ENCODE results near the gene FBXO41. TPM values are rescaled to one million over a fixed set of nuclear protein-coding genes. Genes with fewer than 3 reads are reported as not detected.

The FBXO41 gene
- total RNA-seq, 2 experiments from 2014 or later, result 27.7 to 29.5 TPM

DNA sequence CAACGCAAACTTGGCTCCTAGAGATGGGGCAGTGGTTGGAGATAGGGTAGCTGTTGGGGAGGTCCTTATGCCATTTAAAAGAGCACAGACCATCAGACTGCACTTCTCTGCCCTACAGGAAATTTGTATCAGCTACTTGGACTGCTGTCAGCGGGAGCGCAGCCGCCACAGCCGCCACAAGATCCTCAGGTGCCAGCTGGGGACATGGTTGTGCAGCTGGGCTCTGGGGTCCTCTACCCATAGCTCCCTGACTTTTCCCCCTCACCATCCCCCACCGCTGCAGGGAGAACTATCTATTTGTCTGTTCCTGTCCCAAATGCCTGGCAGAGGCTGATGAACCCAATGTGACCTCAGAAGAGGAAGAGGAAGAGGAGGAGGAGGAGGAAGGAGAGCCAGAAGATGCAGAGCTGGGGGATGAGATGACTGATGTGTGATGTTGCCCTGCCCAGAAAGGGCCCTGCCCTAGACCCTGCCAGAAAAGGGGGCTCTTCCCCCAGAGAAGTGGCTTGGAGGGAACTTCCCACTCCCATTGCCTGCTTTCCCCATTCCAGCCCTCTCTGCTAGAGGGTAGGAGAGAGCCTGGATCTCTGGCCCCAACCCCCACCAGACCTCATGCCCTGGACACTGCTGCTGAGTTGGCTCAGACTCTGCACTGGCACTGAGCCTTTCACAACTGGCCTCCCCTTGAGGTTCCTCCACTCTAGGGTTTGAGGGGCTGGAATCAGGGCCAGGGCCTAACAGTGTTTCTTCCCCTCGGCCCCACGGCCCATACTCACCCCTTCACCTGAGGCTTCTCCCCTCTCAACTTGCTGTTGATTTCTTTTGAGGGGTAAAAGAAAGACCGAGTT, 58.5 kb downstream of the FBXO41 start:
- peaks cover 2% of the 10 kb centered on the region for H3K4me1 Mint-ChIP-seq
- no peak overlapping the region for H3K4me3 Mint-ChIP-seq
- H3K27ac Mint-ChIP-seq, result no peak overlapping the region
- peaks cover 34% of the 10 kb centered on the region for H3K36me3 Mint-ChIP-seq (ENCODE audit: low read depth)
- no peak for ATAC-seq
- no peaks in the 10 kb centered on the region for H3K27me3 Mint-ChIP-seq
- intact Hi-C loops (cut with DNase I, micrococcal nuclease), result no loop called here
- DNase-seq, result no peak
- H3K9me3 Mint-ChIP-seq (ENCODE audit: low read depth), result no peaks in the 10 kb centered on the region
- CTCF ChIA-PET, result interaction anchor here (1.8 kb wide), 1 partner anchor 13 kb away, joined by 7 read pairs; no protein-coding TSS in a partner anchor
- POLR2A ChIA-PET, result interaction anchor here (0.6 kb wide), 1 partner anchor 338 kb away, joined by 3 read pairs; no protein-coding TSS in a partner anchor

DNA sequence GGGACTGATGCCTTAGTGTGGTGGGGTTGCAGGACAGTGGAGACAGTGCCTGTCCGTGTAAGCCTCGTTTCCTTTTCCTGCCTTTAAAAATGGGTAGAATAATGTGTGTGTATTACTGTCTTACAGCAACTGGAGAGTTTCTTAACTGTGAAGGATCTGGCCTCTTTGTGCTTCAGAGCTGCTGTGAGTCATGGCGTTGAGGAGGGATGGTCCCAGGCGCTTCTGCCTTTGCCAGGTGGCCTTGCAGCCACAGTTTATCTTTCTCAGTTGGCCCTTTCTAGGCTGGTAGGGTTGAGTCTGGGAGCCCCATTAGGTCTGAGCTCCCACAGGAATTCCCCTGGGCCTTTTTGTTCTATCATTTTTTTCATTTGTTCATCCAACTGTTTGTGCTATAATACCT, 60.5 kb downstream of the FBXO41 start:
- intact Hi-C loops (cut with DNase I, micrococcal nuclease), result no loop called here
- CTCF ChIA-PET, result interaction anchor here (0.6 to 0.8 kb wide), 2 partner anchors 136 to 247 kb away, joined by 3 read pairs; no protein-coding TSS in a partner anchor
- Mint-ChIP-seq H3K4me3 (no peak overlapping the region), H3K27me3 (no peaks in the 10 kb centered on the region), H3K27ac (no peak overlapping the region), H3K36me3 (ENCODE audit: low read depth) (peaks cover 36% of the 10 kb centered on the region), H3K4me1 (no peaks in the 10 kb centered on the region), H3K9me3 (ENCODE audit: low read depth) (no peaks in the 10 kb centered on the region)
- POLR2A ChIA-PET, result interaction anchor here (0.7 kb wide), 1 partner anchor 270 kb away, joined by 3 read pairs; no protein-coding TSS in a partner anchor
- DNase-seq, result no peak
- no peak for ATAC-seq

DNA sequence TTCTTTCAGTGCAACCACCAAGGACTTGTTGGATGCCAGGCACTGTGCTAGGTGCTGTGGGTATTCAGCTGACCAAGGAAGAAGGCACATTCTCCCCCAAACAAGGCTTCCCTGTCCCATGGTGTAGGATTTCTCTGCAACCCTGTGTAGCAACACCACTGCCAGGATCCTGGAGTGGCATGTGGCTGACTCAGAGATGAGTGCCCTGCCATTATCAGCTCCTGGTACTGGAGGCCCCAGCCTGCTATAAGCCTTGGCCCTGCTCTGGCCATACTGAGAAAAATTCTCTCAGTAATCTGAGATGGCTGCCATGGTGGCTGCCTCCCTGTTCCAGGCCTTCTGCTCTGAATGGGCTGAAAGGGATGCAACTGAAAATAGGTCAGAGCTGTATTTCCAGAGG, 66.0 kb downstream of the FBXO41 start:
- Mint-ChIP-seq H3K36me3 (ENCODE audit: low read depth) (peaks cover 28% of the 10 kb centered on the region), H3K9me3 (ENCODE audit: low read depth) (no peaks in the 10 kb centered on the region), H3K27me3 (no peaks in the 10 kb centered on the region), H3K4me1 (peaks cover 24% of the 10 kb centered on the region), H3K27ac (no peak overlapping the region), H3K4me3 (no peak overlapping the region)
- DNase-seq (no peak), ATAC-seq (no peak)
- ChIA-PET CTCF (interaction anchor here (1.1 to 2.4 kb wide), 3 partner anchors 11 to 325 kb away, joined by 3 to 11 read pairs (median 4); partner anchors contain the start of genes CCT7 and PRADC1), POLR2A (interaction anchor here (1.0 kb wide), 1 partner anchor 10 kb away, joined by 6 read pairs; no protein-coding TSS in a partner anchor)
- intact Hi-C loops (cut with DNase I, micrococcal nuclease), result loop anchor here in 1 of 2 experiments (10.0 kb wide), 1 partner anchor 1617 kb away; the partner anchor contains the start of gene HK2

DNA sequence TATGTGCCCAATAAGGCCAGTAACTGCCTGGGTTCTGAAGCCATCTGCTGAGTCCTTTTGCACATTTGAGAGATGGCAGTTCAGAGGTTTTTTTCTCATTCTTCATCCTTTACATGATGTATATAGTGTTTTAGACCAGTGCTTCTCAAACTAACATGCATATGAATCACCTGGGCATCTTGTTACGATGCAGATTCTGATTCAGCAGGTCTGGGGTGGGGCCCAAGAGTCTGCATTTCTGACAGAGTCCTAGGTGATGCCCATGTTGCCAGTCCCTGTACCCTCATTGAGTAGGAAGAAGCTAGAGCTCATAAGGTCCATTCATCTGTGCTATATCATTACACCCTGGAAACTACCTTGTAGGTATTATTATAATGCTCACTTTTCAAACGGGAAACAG, 66.5 kb downstream of the FBXO41 start:
- Mint-ChIP-seq H3K4me3 (no peak overlapping the region), H3K27me3 (no peaks in the 10 kb centered on the region), H3K36me3 (ENCODE audit: low read depth) (peaks cover 27% of the 10 kb centered on the region), H3K27ac (no peak overlapping the region), H3K4me1 (peaks cover 28% of the 10 kb centered on the region), H3K9me3 (ENCODE audit: low read depth) (no peaks in the 10 kb centered on the region)
- CTCF ChIA-PET, result interaction anchor here (1.1 to 2.4 kb wide), 3 partner anchors 11 to 325 kb away, joined by 3 to 11 read pairs (median 4); partner anchors contain the start of genes CCT7 and PRADC1
- POLR2A ChIA-PET, result interaction anchor here (1.0 kb wide), 1 partner anchor 10 kb away, joined by 6 read pairs; no protein-coding TSS in a partner anchor
- no peak for ATAC-seq
- intact Hi-C loops (cut with DNase I, micrococcal nuclease), result loop anchor here in 1 of 2 experiments (10.0 kb wide), 1 partner anchor 1617 kb away; the partner anchor contains the start of gene HK2
- no peak for DNase-seq

DNA sequence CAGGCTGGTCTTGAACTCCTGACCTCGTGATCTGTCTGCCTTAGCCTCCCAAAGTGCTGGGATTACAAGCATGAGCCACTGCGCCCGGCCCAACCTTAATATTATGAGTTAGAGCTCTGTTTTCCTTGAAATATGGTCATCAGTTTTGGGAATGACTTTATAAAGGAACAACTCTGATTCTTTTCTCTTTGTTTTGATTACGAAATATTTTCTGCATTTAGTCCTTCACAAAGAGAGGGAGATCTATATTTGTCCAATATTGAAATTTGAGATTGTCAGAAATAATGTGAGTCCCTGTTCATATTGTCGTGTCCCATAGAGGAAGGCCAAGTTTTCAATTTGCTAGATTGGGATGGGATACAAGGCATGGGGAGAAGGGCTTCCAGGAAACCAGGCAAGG, 67.1 kb downstream of the FBXO41 start:
- H3K36me3 Mint-ChIP-seq (ENCODE audit: low read depth), result peaks cover 22% of the 10 kb centered on the region
- POLR2A ChIA-PET, result no interaction called here
- H3K4me3 Mint-ChIP-seq, result no peak overlapping the region
- intact Hi-C loops (cut with DNase I, micrococcal nuclease), result loop anchor here in 1 of 2 experiments (10.0 kb wide), 1 partner anchor 1618 kb away; the partner anchor contains the start of gene HK2
- CTCF ChIA-PET, result interaction anchor here (2.4 kb wide), 1 partner anchor 17 kb away, joined by 11 read pairs; the partner anchor contains the start of genes CCT7 and PRADC1
- H3K27me3 Mint-ChIP-seq, result no peaks in the 10 kb centered on the region
- peak overlapping the region; percentile 22 for H3K27ac Mint-ChIP-seq
- DNase-seq (no peak), ATAC-seq (no peak)
- no peaks in the 10 kb centered on the region for H3K9me3 Mint-ChIP-seq (ENCODE audit: low read depth)
- H3K4me1 Mint-ChIP-seq, result peaks cover 33% of the 10 kb centered on the region

DNA sequence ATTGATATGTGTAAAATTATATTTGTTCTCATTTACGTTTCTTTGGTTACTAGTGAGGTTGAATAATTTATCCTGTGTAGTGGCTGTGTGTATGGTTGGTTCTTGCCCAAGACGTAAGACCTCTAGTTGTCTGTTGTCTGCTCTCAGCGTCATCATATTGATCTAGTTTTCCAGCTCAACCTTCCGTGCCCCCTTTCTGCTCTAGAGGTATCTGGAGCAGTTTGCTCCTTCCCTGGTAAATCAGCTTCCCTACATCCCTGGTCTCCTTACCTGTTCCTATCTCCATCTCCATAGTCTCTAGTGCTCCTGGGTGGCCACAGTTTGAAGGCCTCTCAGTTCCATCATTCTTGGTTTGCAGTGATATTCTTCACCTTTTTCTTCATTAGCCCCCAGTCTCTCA, 69.0 kb downstream of the FBXO41 start:
- Mint-ChIP-seq H3K27me3 (no peaks in the 10 kb centered on the region), H3K4me3 (peak overlapping the region; percentile 98), H3K4me1 (peaks cover 33% of the 10 kb centered on the region), H3K36me3 (ENCODE audit: low read depth) (peaks cover 6% of the 10 kb centered on the region), H3K9me3 (ENCODE audit: low read depth) (no peaks in the 10 kb centered on the region), H3K27ac (peak overlapping the region; percentile 99)
- ATAC-seq (no peak), DNase-seq (no peak)
- POLR2A ChIA-PET, result interaction anchor here (0.7 to 0.9 kb wide), 3 partner anchors 14 to 36 kb away, joined by 3 to 5 read pairs (median 3); partner anchors contain the start of gene PRADC1
- intact Hi-C loops (cut with DNase I, micrococcal nuclease), result loop anchor here in 1 of 2 experiments (10.0 kb wide), 1 partner anchor 1620 kb away; the partner anchor contains the start of gene HK2
- CTCF ChIA-PET, result interaction anchor here (0.7 to 2.1 kb wide), 7 partner anchors 13 to 144 kb away, joined by 3 to 10 read pairs (median 3); partner anchors contain the start of gene SFXN5

DNA sequence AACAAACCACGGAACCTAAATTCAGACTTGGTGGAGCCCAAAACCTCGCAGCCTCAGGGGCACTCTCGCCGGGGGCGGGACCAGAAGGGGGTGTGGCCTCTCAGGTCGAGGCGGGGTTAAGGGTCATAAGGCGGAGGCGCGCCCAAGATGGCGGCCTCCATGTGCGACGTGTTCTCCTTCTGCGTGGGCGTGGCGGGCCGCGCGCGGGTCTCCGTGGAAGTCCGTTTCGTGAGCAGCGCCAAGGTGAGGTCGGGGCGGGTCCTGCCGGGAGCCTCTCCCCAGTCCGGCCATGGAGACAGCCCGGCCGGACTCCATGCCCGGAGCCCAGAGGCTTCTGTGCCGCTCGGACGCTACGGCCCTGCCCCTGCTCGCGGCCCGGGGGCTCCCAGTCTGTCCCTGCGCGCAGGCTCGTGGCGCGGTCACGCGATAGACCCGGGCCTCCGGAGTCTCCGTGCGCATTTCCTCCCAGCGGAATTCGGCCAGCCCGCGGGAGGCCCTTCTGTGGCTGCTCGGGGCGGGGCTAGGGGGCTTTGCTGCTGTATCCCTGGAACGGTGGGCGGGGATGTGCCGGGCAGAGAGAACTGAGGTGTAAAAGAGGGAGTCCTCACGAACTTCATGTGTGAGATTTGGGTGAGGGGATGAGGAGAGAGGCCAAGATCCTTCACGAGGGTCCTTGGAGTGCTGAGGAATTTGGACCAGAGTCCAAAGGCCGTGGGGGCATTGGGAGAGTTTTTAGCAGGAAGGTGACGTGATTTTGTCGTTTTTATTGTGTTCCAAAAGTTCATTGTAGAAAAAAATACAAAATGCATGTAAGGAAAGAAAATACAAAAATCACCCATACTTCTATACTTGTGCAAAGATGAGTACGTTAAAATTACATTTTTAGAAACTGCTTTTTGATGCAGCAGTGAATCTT, 69.9 kb downstream of the FBXO41 start, which contains the start of gene SMYD5:
Gene SMYD5 (plus strand): TSS at position 126 of the 916 bp plus-strand sequence. CDS start 22 bp downstream, at position 148.
- ATAC-seq (peak; percentile 92), DNase-seq (peak; percentile 96)
- peak within 1 kb of the TSS; percentile 99 for H3K27ac Mint-ChIP-seq
- intact Hi-C loops (cut with DNase I, micrococcal nuclease), result loop anchor here (1.0 to 10.0 kb wide), 10 partner anchors 19 to 1620 kb away; partner anchors contain the start of genes ALMS1 (in 2 of the 2), CCT7 (in 1 of the 2), EGR4 (in 1 of the 2) and FBXO41 (in 1 of the 2)
- peaks cover 33% of the 10 kb centered on the region for H3K4me1 Mint-ChIP-seq
- H3K27me3 Mint-ChIP-seq, result no peaks in the 10 kb centered on the region
- H3K36me3 Mint-ChIP-seq (ENCODE audit: low read depth), result peaks cover 2% of the 10 kb centered on the region
- CTCF ChIA-PET, result interaction anchor here (0.6 to 3.2 kb wide), 10 partner anchors 14 to 143 kb away, joined by 3 to 37 read pairs (median 3); partner anchors contain the start of genes CCT7, PRADC1 and SFXN5
- peak within 1 kb of the TSS; percentile 98 for H3K4me3 Mint-ChIP-seq
- no peaks in the 10 kb centered on the region for H3K9me3 Mint-ChIP-seq (ENCODE audit: low read depth)
- POLR2A ChIA-PET, result interaction anchor here (0.7 to 0.9 kb wide), 3 partner anchors 14 to 35 kb away, joined by 3 to 5 read pairs (median 3); partner anchors contain the start of gene PRADC1

DNA sequence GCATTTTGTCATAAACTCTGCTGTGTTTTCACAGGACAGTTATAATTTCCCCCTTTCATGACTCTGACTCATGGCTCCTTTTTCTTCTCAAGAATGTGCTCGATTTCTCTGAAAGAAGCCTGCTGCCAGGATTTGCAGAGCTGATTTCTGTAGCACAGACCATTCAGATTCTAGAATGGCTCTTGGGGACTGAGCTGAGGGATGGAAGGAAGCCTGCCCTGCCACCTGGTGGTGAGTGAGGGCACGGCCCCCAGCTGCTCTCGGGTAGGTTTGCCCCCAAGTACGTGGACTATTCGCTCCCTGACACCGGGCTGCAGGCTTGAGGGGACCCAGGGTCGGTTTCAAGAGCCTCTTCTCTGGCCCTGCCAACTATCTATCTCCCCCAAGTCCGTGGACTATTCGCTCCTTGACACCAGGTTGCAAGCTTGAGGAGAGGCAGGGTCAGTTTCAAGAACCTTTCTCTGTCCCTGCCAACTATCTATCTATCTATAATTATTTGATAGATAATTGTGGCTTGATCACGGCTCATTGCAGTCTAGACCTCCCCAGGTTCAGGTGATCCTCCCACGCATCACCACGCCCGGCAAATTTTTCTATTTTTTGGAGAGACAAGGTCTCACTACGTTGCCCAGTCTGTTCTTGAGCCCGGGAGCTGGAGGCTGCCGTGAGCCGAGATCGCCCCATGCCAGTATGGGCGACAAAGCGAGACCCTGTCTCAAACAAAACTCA, 71.7 kb downstream of the FBXO41 start:
- POLR2A ChIA-PET, result interaction anchor here (0.6 to 1.5 kb wide), 4 partner anchors 9 to 104 kb away, joined by 3 to 8 read pairs (median 6); partner anchors contain the start of genes CCT7 and PRADC1
- peak; percentile 89 for DNase-seq
- intact Hi-C loops (cut with DNase I, micrococcal nuclease), result loop anchor here (1.0 to 10.0 kb wide), 3 partner anchors 36 to 1622 kb away; partner anchors contain the start of gene HK2 (in 1 of the 2)

DNA sequence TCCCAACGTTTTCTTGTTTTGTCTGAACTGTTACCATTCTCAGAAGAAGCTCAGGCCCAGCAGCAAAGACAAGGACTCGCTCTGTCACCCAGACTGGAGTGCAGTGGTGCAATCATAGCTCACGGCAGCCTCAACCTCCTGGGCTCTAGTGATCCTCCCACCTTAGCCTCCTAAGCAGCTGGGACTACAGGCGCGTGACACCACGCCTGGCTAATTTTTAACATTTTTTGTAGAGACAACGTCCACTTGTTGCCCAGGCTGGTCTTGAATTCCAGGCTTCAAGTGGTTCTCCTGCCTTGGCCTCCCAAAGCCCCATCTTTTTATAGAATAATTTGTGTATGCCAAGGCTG, 72.2 kb downstream of the FBXO41 start:
- no peak overlapping the region for H3K4me3 Mint-ChIP-seq
- DNase-seq, result no peak
- intact Hi-C loops (cut with DNase I, micrococcal nuclease), result loop anchor here (1.0 to 10.0 kb wide), 3 partner anchors 35 to 1623 kb away; partner anchors contain the start of gene HK2 (in 1 of the 2)
- ChIA-PET POLR2A (interaction anchor here (0.7 to 1.5 kb wide), 3 partner anchors 8 to 35 kb away, joined by 3 to 8 read pairs (median 5); partner anchors contain the start of genes CCT7 and PRADC1), CTCF (interaction anchor here (0.6 to 3.2 kb wide), 30 partner anchors 7 to 1978 kb away, joined by 3 to 37 read pairs (median 4); partner anchors contain the start of genes CCT7, NOTO and PRADC1)
- no peaks in the 10 kb centered on the region for H3K9me3 Mint-ChIP-seq (ENCODE audit: low read depth)
- no peak for ATAC-seq
- peaks cover 27% of the 10 kb centered on the region for H3K4me1 Mint-ChIP-seq
- H3K36me3 Mint-ChIP-seq (ENCODE audit: low read depth), result peaks cover 2% of the 10 kb centered on the region
- no peak overlapping the region for H3K27ac Mint-ChIP-seq
- peaks cover 10% of the 10 kb centered on the region for H3K27me3 Mint-ChIP-seq

More for the DNA sequence above, 71.7 kb downstream of the FBXO41 start:
- ATAC-seq, result peak; percentile 79
- H3K27me3 Mint-ChIP-seq, result peaks cover 7% of the 10 kb centered on the region
- peaks cover 32% of the 10 kb centered on the region for H3K4me1 Mint-ChIP-seq
- peaks cover 2% of the 10 kb centered on the region for H3K36me3 Mint-ChIP-seq (ENCODE audit: low read depth)
- no peak overlapping the region for H3K4me3 Mint-ChIP-seq
- CTCF ChIA-PET, result interaction anchor here (0.6 to 3.2 kb wide), 33 partner anchors 8 to 1978 kb away, joined by 3 to 37 read pairs (median 4); partner anchors contain the start of genes CCT7, NOTO and PRADC1
- no peak overlapping the region for H3K27ac Mint-ChIP-seq
- H3K9me3 Mint-ChIP-seq (ENCODE audit: low read depth), result no peaks in the 10 kb centered on the region

Data from activated CD4-positive, alpha-beta T cell treated with anti-CD3 and anti-CD28 coated beads for 36 hours (primary cell).